GM21515 (cell line): ENCODE measurements around the gene ELAC1.
A peak's percentile ranks its signal among the peaks of the same experiment; 100 is the strongest.

ENCODE experiments used
- ATAC-seq: cut with Tn5 transposase; IDR thresholded peaks from one replicate; pipeline ENCODE4 v1.9.1; 2021; ENCODE audit not compliant: unreplicated experiment

ELAC1 gene

DNA sequence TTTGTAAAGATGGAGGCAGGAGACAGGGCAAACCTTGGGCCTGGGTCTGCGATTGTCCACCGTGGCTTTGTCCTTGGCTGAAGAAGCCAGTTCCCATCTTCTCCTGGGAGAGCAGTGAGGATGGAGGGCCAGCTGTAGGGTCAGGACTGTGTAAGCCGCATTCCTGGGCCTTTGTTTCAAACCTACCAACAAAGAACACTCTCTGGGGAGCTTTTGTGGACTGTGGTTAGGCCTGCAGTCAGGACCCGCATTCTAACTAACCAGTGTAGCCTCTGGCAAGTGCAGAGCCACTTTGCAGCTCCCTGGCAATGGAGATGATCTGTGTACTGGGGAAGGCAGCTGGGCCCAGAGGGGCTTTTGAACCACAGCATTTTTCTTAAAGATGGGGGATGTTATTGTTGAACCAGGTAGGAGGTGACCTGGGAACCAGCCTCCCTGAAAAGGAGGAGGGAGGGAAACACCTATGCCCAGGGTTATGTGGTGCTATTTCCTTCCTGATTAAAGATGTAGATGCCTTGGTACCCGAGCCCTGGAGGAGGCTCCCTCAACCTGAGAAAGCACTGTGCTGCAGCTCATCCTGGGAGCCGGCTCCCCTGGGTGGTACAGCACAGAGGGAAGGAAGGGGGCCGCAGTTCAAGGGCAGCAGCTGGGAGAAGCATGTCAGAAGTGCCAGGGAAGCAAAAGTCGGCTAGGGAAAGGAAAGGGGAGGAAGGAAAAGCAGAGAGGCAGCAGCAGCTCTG lies 49.5 kb downstream of the ELAC1 start:
- ATAC-seq: no peak

- no peak for ATAC-seq
Observed at GRCh38 chr18:51020536-51020935, 52.7 kb downstream of the ELAC1 start.

GRCh38 chr18:51021226-51021965 lies 53.6 kb downstream of the ELAC1 start:
- ATAC-seq: no peak

GRCh38 chr18:51025512-51025911 lies 57.7 kb downstream of the ELAC1 start:
- no peak for ATAC-seq

DNA sequence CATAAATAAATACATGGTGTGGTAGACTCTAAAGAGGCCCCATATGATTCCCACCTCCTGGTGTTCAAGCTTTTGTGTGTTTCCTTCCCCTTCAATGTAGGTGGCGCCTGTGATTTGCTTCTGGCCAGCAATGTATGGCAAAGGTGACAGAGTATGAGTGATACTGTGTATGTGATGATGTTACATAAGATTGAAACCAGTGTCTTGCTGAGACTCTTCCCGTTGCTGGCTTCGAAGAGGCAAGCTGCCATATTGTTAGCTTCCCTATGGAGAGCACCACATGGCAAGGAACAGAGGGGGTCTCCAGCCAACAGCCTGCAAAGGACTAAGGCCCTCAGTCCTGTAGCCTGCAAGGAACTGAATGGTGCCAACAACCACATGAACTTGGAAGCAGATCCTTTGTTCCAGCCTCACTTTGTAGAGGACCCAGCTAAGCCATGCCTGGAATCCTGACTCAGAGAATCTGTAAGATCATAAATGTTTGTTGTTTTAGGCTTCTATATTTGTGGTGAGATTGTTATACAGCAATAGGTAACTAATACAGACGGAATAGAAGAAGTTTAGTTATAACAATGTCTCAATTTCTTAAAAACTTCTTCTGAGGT lies 60.5 kb downstream of the ELAC1 start:
- ATAC-seq: no peak

GRCh38 chr18:51029378-51029693 lies 61.5 kb downstream of the ELAC1 start:
- ATAC-seq: peak; percentile 10

GRCh38 chr18:51029694-51030536 lies 62.1 kb downstream of the ELAC1 start, which contains the start of gene SMAD4:
Gene SMAD4, plus strand, starts transcription at chr18:51030213. Its CDS starts 16,834 bp downstream, at chr18:51047047.
- peak; percentile 76 for ATAC-seq

GRCh38 chr18:51030537-51031258 lies 62.9 kb downstream of the ELAC1 start:
- ATAC-seq: peak; percentile 57

DNA sequence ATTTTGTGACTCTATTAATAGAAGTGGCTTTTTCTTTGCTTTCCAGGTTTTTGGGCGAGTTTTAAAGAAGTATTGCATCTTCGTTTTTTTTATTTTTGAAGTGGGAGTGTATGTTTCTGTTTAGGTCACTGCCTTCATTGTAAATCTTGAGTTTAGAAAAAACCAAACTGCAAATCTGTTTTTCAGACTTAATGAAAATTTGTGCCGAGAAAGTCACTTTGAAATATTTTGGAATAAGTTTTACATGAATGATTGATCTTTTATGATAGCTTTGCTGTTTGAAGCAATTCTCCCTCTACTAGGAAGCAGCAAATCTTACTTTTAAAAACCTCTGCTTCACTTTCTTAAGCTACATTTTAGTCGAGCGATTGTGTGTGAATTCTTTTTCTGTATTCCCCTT lies 64.4 kb downstream of the ELAC1 start:
- no peak for ATAC-seq

- ATAC-seq: no peak
Observed at GRCh38 chr18:51037230-51037629, 69.4 kb downstream of the ELAC1 start.
